CD8-positive, alpha-beta memory T cell (primary cell): ENCODE data around the gene SERINC3. TPM values are rescaled to one million over a fixed set of nuclear protein-coding genes. Genes with fewer than 3 reads are reported as not detected.

ENCODE experiments used
- CTCF ChIA-PET: fragments of 350-600 bp; sonication (Branson Sonifier 250); formaldehyde crosslinking; loops from one replicate; lab custom pipeline; 2021; ENCODE audit warnings: antibody characterized with exemption; lab: Charles Lee
- POLR2A ChIA-PET: fragments of 350-600 bp; sonication (Branson Sonifier 250); formaldehyde crosslinking; loops from one replicate; lab custom pipeline; 2021; ENCODE audit warnings: antibody characterized with exemption; lab: Charles Lee
- DNase-seq, 5 donors: peaks; one replicate each; pipeline versions ENCODE4 v3.0.0 to v3.0.0-alpha.2; 2020 to 2022; ENCODE audit warnings: mixed read lengths in 1 of 5
- H3K27ac ChIP-seq: one replicate; pipeline ENCODE4 v1.7.0; 2013; ENCODE audit warnings: low read depth, mild to moderate bottlenecking, low read length, moderate library complexity
- H3K27me3 ChIP-seq: 2 replicates; pipeline ENCODE4 v1.7.0; 2013; ENCODE audit warnings: low read length, mild to moderate bottlenecking; ENCODE audit not compliant: insufficient read depth, poor library complexity, severe bottlenecking
- H3K36me3 ChIP-seq: 2 replicates; pipeline ENCODE4 v1.7.0; 2013; ENCODE audit warnings: mild to moderate bottlenecking, low read length, moderate library complexity; ENCODE audit not compliant: insufficient read depth
- H3K4me1 ChIP-seq: 2 replicates; pipeline ENCODE4 v1.7.0; 2013; ENCODE audit warnings: mild to moderate bottlenecking, low read length, moderate library complexity; ENCODE audit not compliant: insufficient read depth
- H3K4me3 ChIP-seq: 2 replicates; pipeline ENCODE4 v1.7.0; 2013; ENCODE audit warnings: mild to moderate bottlenecking, low read length
- H3K9me3 ChIP-seq: 2 replicates; pipeline ENCODE4 v1.7.0; 2013; ENCODE audit warnings: mild to moderate bottlenecking, low read length
- H3K27ac Mint-ChIP-seq, 8 donors: one replicate each; pipeline ENCODE4 v1.8.0; 2020 to 2021; ENCODE audit warnings: mixed read lengths in 8 of 8, mild to moderate bottlenecking in 6 of 8, inconsistent platforms in 3 of 8, moderate library complexity in 3 of 8
- H3K27me3 Mint-ChIP-seq, 2 donors: one replicate each; pipeline ENCODE4 v1.8.0; 2020 to 2021; ENCODE audit warnings: mixed read lengths in 2 of 2, mild to moderate bottlenecking in 1 of 2, moderate library complexity in 1 of 2
- H3K36me3 Mint-ChIP-seq, 3 donors: one replicate each; pipeline ENCODE4 v1.8.0; 2020 to 2021; ENCODE audit warnings: mixed read lengths in 3 of 3, inconsistent platforms in 1 of 3, mild to moderate bottlenecking in 1 of 3
- H3K4me1 Mint-ChIP-seq, 3 donors: one replicate each; pipeline ENCODE4 v1.8.0; 2020 to 2021; ENCODE audit warnings: mixed read lengths in 3 of 3, inconsistent platforms in 1 of 3, mild to moderate bottlenecking in 1 of 3
- H3K4me3 Mint-ChIP-seq, 7 donors: one replicate each; pipeline ENCODE4 v1.8.0; 2020 to 2021; ENCODE audit warnings: mixed read lengths in 7 of 7, mild to moderate bottlenecking in 6 of 7, moderate library complexity in 4 of 7, inconsistent platforms in 2 of 7
- H3K9me3 Mint-ChIP-seq, 5 donors: one replicate each; pipeline ENCODE4 v1.8.0; 2020 to 2022; ENCODE audit warnings: mixed read lengths in 5 of 5, mild to moderate bottlenecking in 3 of 5, moderate library complexity in 2 of 5, inconsistent platforms in 1 of 5
- polyA plus RNA-seq: library from polyadenylated mRNA; unstranded; fragments of 300-500 nt; fragmentation: Illumina TruSeq; gene quantifications from one replicate; pipeline ENCODE4 v1.2.3, GENCODE V29; 2021
- total RNA-seq, 2 experiments: library from RNA; stranded (reverse); gene quantifications; one replicate each; pipeline ENCODE4 v1.2.3, GENCODE V29; 2021

The SERINC3 gene
- total and polyA plus RNA-seq, 3 experiments from 2014 or later, result 59.9 to 204 (median 61.6) TPM

- Histone ChIP-seq H3K4me3 (no peak overlapping the region), H3K27ac (no peak overlapping the region), H3K4me1 (peaks cover under 1% of the 10 kb centered on the region), H3K27me3 (no peaks in the 10 kb centered on the region), H3K9me3 (no peaks in the 10 kb centered on the region), H3K36me3 (peaks cover 18% of the 10 kb centered on the region)
- no peak for DNase-seq
- H3K36me3 Mint-ChIP-seq, result peaks cover 8 to 62% (median 14%) of the 10 kb centered on the region in 3 donors
- POLR2A ChIA-PET, result no interaction called here
- peaks cover 0 to 3% of the 10 kb centered on the region in 2 donors for H3K27me3 Mint-ChIP-seq
- H3K4me1 Mint-ChIP-seq, result peaks cover 11 to 25% (median 12%) of the 10 kb centered on the region in 3 donors
- no peak overlapping the region for H3K4me3 Mint-ChIP-seq
- CTCF ChIA-PET, result no interaction called here
- peak overlapping the region in 4 of 8 donors; percentile 31 to 71 (median 53) for H3K27ac Mint-ChIP-seq
- H3K9me3 Mint-ChIP-seq, result no peaks in the 10 kb centered on the region
Observed at GRCh38 chr20:44481719-44482416, 40.0 kb downstream of the SERINC3 start.

DNA sequence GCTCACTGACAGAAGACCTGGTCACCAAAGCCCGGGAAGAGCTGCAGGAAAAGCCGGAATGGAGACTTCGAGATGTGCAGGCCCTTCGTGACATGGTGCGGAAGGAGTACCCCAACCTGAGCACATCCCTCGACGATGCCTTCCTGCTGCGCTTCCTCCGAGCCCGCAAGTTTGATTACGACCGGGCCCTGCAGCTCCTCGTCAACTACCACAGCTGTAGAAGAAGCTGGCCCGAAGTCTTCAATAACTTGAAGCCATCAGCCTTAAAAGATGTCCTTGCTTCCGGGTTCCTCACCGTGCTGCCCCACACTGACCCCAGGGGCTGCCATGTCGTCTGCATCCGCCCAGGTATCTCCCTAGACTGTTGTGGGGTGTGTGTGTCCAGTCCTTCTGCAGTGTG is 41.8 kb downstream of the SERINC3 start:
- POLR2A ChIA-PET, result no interaction called here
- peaks cover 1 to 50% (median 13%) of the 10 kb centered on the region in 3 donors for H3K36me3 Mint-ChIP-seq

DNA sequence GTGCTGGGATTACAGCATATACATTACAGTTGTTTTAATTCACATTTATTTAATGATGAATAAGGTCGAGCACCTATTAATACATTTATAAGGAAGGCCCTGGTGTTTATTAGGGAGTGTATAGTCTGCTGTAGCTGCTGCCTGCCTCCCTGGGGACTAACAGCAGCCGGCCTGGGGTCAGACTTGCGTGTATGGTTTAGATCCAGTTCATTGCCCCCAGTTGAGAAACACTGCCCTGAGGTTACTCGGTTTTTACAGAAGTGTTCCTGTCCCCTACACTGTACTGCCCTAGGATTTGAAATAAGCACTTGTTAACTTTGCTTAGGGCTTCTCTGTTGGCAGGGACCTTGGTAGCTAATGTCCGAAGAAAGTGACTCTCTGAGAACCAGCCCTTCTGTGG is 42.2 kb downstream of the SERINC3 start:
- Mint-ChIP-seq H3K27ac (no peak overlapping the region), H3K36me3 (peaks cover 0 to 47% (median 12%) of the 10 kb centered on the region in 3 donors), H3K9me3 (no peaks in the 10 kb centered on the region), H3K27me3 (peaks cover 0 to 3% of the 10 kb centered on the region in 2 donors), H3K4me1 (peaks cover 26 to 41% (median 28%) of the 10 kb centered on the region in 3 donors), H3K4me3 (no peak overlapping the region)
- Histone ChIP-seq H3K4me1 (peaks cover 15% of the 10 kb centered on the region), H3K27me3 (no peaks in the 10 kb centered on the region), H3K9me3 (no peaks in the 10 kb centered on the region), H3K4me3 (no peak overlapping the region), H3K27ac (no peak overlapping the region), H3K36me3 (peaks cover 8% of the 10 kb centered on the region)
- CTCF ChIA-PET, result no interaction called here
- POLR2A ChIA-PET, result no interaction called here
- no peak for DNase-seq

More for the DNA sequence above, 41.8 kb downstream of the SERINC3 start:
- peaks cover 0 to 3% of the 10 kb centered on the region in 2 donors for H3K27me3 Mint-ChIP-seq
- no peak overlapping the region for H3K4me3 Mint-ChIP-seq
- no peak overlapping the region for H3K4me3 ChIP-seq
- CTCF ChIA-PET, result no interaction called here
- no peaks in the 10 kb centered on the region for H3K27me3 ChIP-seq
- H3K27ac ChIP-seq, result no peak overlapping the region
- H3K27ac Mint-ChIP-seq, result peak overlapping the region in 1 of 8 donors; percentile 68
- peaks cover 13% of the 10 kb centered on the region for H3K4me1 ChIP-seq
- no peaks in the 10 kb centered on the region for H3K9me3 ChIP-seq
- peaks cover 24 to 37% (median 25%) of the 10 kb centered on the region in 3 donors for H3K4me1 Mint-ChIP-seq
- DNase-seq, result no peak
- no peaks in the 10 kb centered on the region for H3K9me3 Mint-ChIP-seq
- H3K36me3 ChIP-seq, result peaks cover 9% of the 10 kb centered on the region

GRCh38 chr20:44478206-44478605 is 43.7 kb downstream of the SERINC3 start:
- Mint-ChIP-seq H3K4me3 (peak overlapping the region in 2 of 7 donors; percentile 9 to 37), H3K4me1 (peaks cover 26 to 42% (median 31%) of the 10 kb centered on the region in 3 donors), H3K36me3 (peaks cover 0 to 33% (median 9%) of the 10 kb centered on the region in 3 donors), H3K27ac (peak overlapping the region in 7 of 8 donors; percentile 4 to 79 (median 32)), H3K27me3 (peaks cover 0 to 3% of the 10 kb centered on the region in 2 donors), H3K9me3 (no peaks in the 10 kb centered on the region)
- no peaks in the 10 kb centered on the region for H3K9me3 ChIP-seq
- H3K4me1 ChIP-seq, result peaks cover 15% of the 10 kb centered on the region
- H3K27me3 ChIP-seq, result no peaks in the 10 kb centered on the region
- no peak for DNase-seq
- ChIA-PET CTCF (no interaction called here), POLR2A (no interaction called here)
- no peak overlapping the region for H3K27ac ChIP-seq
- peaks cover 3% of the 10 kb centered on the region for H3K36me3 ChIP-seq
- H3K4me3 ChIP-seq, result no peak overlapping the region

- Mint-ChIP-seq H3K4me3 (peak overlapping the region; percentile 28 to 97 (median 89)), H3K9me3 (no peaks in the 10 kb centered on the region), H3K36me3 (peaks cover 0 to 28% (median 9%) of the 10 kb centered on the region in 3 donors), H3K4me1 (peaks cover 26 to 42% (median 31%) of the 10 kb centered on the region in 3 donors), H3K27ac (peak overlapping the region; percentile 40 to 99 (median 94)), H3K27me3 (peaks cover 0 to 3% of the 10 kb centered on the region in 2 donors)
- Histone ChIP-seq H3K4me3 (no peak overlapping the region), H3K27me3 (no peaks in the 10 kb centered on the region), H3K4me1 (peaks cover 15% of the 10 kb centered on the region), H3K36me3 (no peaks in the 10 kb centered on the region), H3K27ac (no peak overlapping the region), H3K9me3 (no peaks in the 10 kb centered on the region)
- no peak for DNase-seq
- ChIA-PET POLR2A (no interaction called here), CTCF (interaction anchor here (1.3 kb wide), 1 partner anchor 44 kb away, joined by 4 read pairs; the partner anchor contains the start of gene SERINC3)
Observed at GRCh38 chr20:44477151-44477550, 44.7 kb downstream of the SERINC3 start.

GRCh38 chr20:44475694-44476560 is 45.9 kb downstream of the SERINC3 start, which contains the start of gene TTPAL:
TSS of gene TTPAL (plus strand) at chr20:44475874. CDS start at chr20:44480000, 4,126 bp downstream.
- no peaks in the 10 kb centered on the region for H3K9me3 ChIP-seq
- Mint-ChIP-seq H3K9me3 (no peaks in the 10 kb centered on the region), H3K4me3 (peak within 1 kb of the TSS; percentile 89 to 97 (median 91)), H3K4me1 (peaks cover 24 to 36% (median 31%) of the 10 kb centered on the region in 3 donors), H3K36me3 (peaks cover 0 to 16% (median 5%) of the 10 kb centered on the region in 3 donors), H3K27me3 (no peaks in the 10 kb centered on the region), H3K27ac (peak within 1 kb of the TSS; percentile 92 to 100 (median 96))
- no peaks in the 10 kb centered on the region for H3K27me3 ChIP-seq
- H3K4me3 ChIP-seq, result peak within 1 kb of the TSS; percentile 75
- ChIA-PET CTCF (interaction anchor here (1.3 kb wide), 2 partner anchors 46 to 207 kb away, joined by 4 to 8 read pairs; partner anchors contain the start of gene SERINC3), POLR2A (interaction anchor here (0.5 to 1.9 kb wide), 4 partner anchors 11 to 543 kb away, joined by 3 to 10 read pairs (median 3); partner anchors contain the start of gene SERINC3)
- peak; percentile 81 to 91 (median 86) for DNase-seq
- peaks cover 15% of the 10 kb centered on the region for H3K4me1 ChIP-seq
- no peaks in the 10 kb centered on the region for H3K36me3 ChIP-seq
- H3K27ac ChIP-seq, result peak within 1 kb of the TSS; percentile 95

DNA sequence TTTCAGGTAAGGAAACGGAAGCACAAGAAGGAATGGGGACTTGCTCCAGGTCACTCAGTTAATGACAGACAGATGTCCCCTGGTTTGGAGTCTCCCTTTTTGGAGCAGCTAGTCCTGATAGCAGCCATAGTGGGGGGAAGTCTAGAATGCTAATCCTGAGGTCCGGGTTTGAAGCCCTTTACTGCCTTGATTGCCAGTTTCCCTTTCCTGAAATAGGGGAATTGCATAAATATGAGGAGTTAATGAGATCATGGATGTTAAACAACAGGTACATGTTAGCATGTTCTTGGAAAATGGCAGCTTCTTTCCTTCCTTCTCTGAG is 46.5 kb downstream of the SERINC3 start:
- no peaks in the 10 kb centered on the region for H3K36me3 ChIP-seq
- H3K27ac ChIP-seq, result peak overlapping the region; percentile 95
- Mint-ChIP-seq H3K36me3 (peaks cover 0 to 10% (median 1%) of the 10 kb centered on the region in 3 donors), H3K4me3 (peak overlapping the region; percentile 89 to 97 (median 91)), H3K4me1 (peaks cover 22 to 36% (median 31%) of the 10 kb centered on the region in 3 donors), H3K27me3 (no peaks in the 10 kb centered on the region), H3K27ac (peak overlapping the region; percentile 92 to 100 (median 96)), H3K9me3 (no peaks in the 10 kb centered on the region)
- H3K27me3 ChIP-seq, result no peaks in the 10 kb centered on the region
- CTCF ChIA-PET, result interaction anchor here (1.3 kb wide), 1 partner anchor 208 kb away, joined by 8 read pairs; no protein-coding TSS in a partner anchor
- H3K9me3 ChIP-seq, result no peaks in the 10 kb centered on the region
- peaks cover 15% of the 10 kb centered on the region for H3K4me1 ChIP-seq
- H3K4me3 ChIP-seq, result peak overlapping the region; percentile 75
- POLR2A ChIA-PET, result interaction anchor here (0.6 to 1.9 kb wide), 3 partner anchors 12 to 544 kb away, joined by 3 to 10 read pairs (median 3); partner anchors contain the start of gene SERINC3
- DNase-seq, result no peak
